Stimulated activated CD4-positive, alpha-beta T cell treated with anti-CD3 and anti-CD28 coated beads, Interleukin-12 subunit alpha, Interleukin-12 subunit beta, amount 100 ng/mL, for 24 hours (primary cell): Measurements from ENCODE around the gene RFC4.

ENCODE experiments used
- DNase-seq, 2 experiments: peaks; one replicate each; pipeline ENCODE4 v3.0.0-alpha.2; 2020; ENCODE audit warnings: low read depth in 2 of 2

RFC4 gene

GRCh38 chr3:186750316-186750715, 56.0 kb downstream of the RFC4 start:
- no peak for DNase-seq

DNA sequence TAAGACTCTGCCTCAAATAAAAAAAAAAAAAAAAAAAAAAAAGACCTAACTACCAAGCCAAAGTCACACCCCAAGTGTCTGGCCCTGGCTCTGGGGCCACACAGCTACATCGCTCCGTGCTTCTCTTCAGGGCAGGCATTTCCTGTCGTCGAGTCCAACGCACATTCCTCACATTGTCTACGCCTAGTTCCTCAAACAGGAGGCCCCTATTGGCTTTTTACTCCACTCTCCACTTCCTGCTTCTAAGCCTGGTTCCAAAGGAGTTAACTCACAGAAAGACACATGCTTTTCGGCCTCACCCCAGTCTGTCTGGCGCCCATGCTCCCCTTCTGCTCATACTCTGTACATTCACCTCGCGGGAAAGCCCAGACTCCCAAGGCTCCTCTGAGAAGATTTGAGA, 60.3 kb downstream of the RFC4 start:
- no peak for DNase-seq

DNA sequence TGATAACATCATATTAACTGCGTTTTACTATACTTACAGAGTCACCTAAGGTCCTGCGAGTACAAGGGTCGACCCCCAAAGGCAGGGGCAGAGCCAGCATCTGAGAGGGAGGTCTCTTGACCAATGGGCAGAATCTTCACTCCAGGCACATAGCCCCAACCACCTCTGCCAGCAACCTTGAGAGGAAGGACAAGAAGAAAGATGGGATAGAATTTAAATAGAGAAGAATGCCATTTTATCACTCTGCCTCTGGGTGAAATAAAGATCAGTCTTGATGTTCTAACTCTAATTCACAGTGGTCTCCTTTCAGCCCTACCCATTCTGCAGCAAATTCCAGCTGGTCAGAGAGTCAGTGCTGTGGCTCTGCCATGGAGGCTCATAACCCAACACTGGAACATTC, 62.6 kb downstream of the RFC4 start:
- no peak for DNase-seq

- no peak for DNase-seq
These were observed 63.5 kb downstream of the RFC4 start for GRCh38 chr3:186742618-186743380.
